ENCODE measurements around the gene RAD51D. TPM values are rescaled to one million over a fixed set of nuclear protein-coding genes. Genes with fewer than 3 reads are reported as not detected.
"Not testable (repeated sequence)": the region's sequence is repeated elsewhere in the genome, so short reads cannot be mapped to it uniquely, and the experiment has no call there.

The RAD51D gene
- total RNA-seq, 2 experiments from 2014 or later, result 19.9 to 31.8 TPM

DNA sequence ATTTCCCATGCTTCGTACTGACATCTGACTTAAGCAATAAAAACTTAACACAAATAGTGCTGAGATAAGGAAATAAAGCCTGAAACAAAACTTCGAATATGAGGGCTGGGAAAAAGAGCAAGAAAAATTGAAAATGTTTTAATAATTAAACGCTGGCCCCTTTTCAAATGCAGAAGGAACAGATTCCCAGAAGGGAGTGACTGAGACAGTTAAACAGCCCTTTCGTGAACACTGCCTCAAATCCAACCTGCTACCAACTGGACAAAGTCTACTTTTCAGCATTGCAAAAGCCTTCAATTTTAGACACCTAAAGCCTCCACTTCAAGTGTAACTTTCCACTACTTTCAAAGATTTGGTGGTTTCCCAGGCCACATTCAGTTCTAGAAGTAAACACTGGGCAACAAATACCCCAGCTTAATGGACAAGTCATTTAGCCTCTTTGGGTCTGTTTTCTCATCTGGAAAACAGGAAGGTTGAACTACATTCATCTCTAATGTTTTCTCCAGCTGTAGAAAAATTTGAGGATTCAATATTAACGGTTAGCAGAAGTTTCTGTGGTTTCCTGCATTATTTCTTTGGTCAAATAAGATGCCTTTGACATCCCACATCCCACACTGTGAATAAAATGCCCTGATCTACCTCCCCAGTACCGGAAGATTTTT, 68.0 kb downstream of the RAD51D start:
- ChIA-PET CTCF (interaction anchor here (0.6 to 1.1 kb wide), 3 partner anchors 12 to 38 kb away, joined by 3 read pairs; partner anchors contain the start of gene RFFL), POLR2A (interaction anchor here (1.0 kb wide), 1 partner anchor 38 kb away, joined by 4 read pairs; no protein-coding TSS in a partner anchor)
- Mint-ChIP-seq H3K4me1 (peaks cover 81% of the 10 kb centered on the region), H3K9me3 (ENCODE audit: low read depth) (no peaks in the 10 kb centered on the region), H3K4me3 (peak overlapping the region; percentile 40), H3K27ac (peak overlapping the region; percentile 78), H3K27me3 (no peaks in the 10 kb centered on the region), H3K36me3 (ENCODE audit: low read depth) (peaks cover 9% of the 10 kb centered on the region)
- intact Hi-C loops (cut with DNase I, micrococcal nuclease), result loop anchor here (1.0 kb wide), 1 partner anchor 12 kb away; the partner anchor contains the start of gene RFFL (in 2 of the 2)
- no peak for DNase-seq
- ATAC-seq, result peak; percentile 16

GRCh38 chr17:35051183-35051578, 68.5 kb downstream of the RAD51D start:
- intact Hi-C loops (cut with DNase I, micrococcal nuclease), result loop anchor here (1.0 kb wide), 1 partner anchor 12 kb away; the partner anchor contains the start of gene RFFL (in 2 of the 2)
- POLR2A ChIA-PET, result interaction anchor here (1.0 kb wide), 1 partner anchor 39 kb away, joined by 4 read pairs; no protein-coding TSS in a partner anchor
- CTCF ChIA-PET, result no interaction called here
- H3K36me3 Mint-ChIP-seq (ENCODE audit: low read depth), result peaks cover 9% of the 10 kb centered on the region
- H3K4me3 Mint-ChIP-seq, result peak overlapping the region; percentile 40
- H3K27me3 Mint-ChIP-seq, result no peaks in the 10 kb centered on the region
- H3K9me3 Mint-ChIP-seq (ENCODE audit: low read depth), result no peaks in the 10 kb centered on the region
- peaks cover 84% of the 10 kb centered on the region for H3K4me1 Mint-ChIP-seq
- ATAC-seq (peak; percentile 36), DNase-seq (peak; percentile 29)
- H3K27ac Mint-ChIP-seq, result peak overlapping the region; percentile 78

GRCh38 chr17:35050170-35050569, 69.5 kb downstream of the RAD51D start:
- no peak for DNase-seq
- ChIA-PET POLR2A (interaction anchor here (0.7 kb wide), 1 partner anchor 70 kb away, joined by 6 read pairs; no protein-coding TSS in a partner anchor), CTCF (no interaction called here)
- intact Hi-C loops (cut with DNase I, micrococcal nuclease), result no loop called here
- Mint-ChIP-seq H3K27me3 (no peaks in the 10 kb centered on the region), H3K4me1 (peaks cover 87% of the 10 kb centered on the region), H3K27ac (no peak overlapping the region), H3K36me3 (ENCODE audit: low read depth) (peaks cover 5% of the 10 kb centered on the region), H3K4me3 (no peak overlapping the region), H3K9me3 (ENCODE audit: low read depth) (no peaks in the 10 kb centered on the region)
- ATAC-seq, result no peak

DNA sequence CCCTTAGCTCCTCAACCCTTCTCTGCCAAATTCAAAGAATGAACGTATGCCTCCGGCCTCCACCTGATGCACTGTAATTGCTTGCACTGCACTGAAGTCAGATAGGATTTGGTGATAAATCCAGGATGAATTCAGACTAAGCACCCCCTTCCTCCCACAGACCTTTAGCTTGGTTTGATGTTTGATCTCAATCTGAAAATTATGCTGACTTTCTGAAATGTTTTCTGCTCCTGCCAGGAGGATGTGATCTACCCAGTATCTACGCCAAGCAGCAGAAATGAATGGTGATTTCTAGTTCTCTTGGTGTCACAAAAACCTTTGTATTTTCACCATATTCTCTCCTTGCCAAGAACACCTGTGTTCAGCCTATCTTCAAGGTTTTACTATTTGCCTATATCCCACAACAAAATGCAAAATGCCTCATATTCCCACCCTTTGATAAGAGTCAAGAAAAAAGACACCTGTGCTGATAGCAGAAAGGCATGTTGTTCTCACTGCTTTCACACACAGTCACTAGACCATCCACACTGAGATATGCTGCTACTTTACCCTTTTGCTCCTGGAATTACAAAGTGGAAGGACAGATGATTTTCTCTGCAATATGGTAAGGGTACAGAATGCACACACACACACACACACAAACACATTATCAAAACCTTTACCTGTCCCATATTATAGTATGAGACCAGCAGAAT, 70.8 kb downstream of the RAD51D start:
- Mint-ChIP-seq H3K27me3 (no peaks in the 10 kb centered on the region), H3K27ac (peak overlapping the region; percentile 74), H3K4me1 (peaks cover 89% of the 10 kb centered on the region), H3K36me3 (ENCODE audit: low read depth) (no peaks in the 10 kb centered on the region), H3K9me3 (ENCODE audit: low read depth) (no peaks in the 10 kb centered on the region), H3K4me3 (peak overlapping the region; percentile 9)
- CTCF ChIA-PET, result interaction anchor here (1.2 kb wide), 1 partner anchor 39 kb away, joined by 3 read pairs; no protein-coding TSS in a partner anchor
- no peak for DNase-seq
- intact Hi-C loops (cut with DNase I, micrococcal nuclease), result no loop called here
- POLR2A ChIA-PET, result interaction anchor here (1.2 kb wide), 1 partner anchor 15 kb away, joined by 3 read pairs; the partner anchor contains the start of gene RFFL
- no peak for ATAC-seq

- POLR2A ChIA-PET, result interaction anchor here (0.6 to 1.9 kb wide), 11 partner anchors 8 to 141 kb away, joined by 3 to 19 read pairs (median 5); partner anchors contain the start of gene RFFL
- intact Hi-C loops (cut with DNase I, micrococcal nuclease), result loop anchor here (1.0 to 2.0 kb wide), 7 partner anchors 16 to 66 kb away; partner anchors contain the start of genes LIG3 (in 2 of the 2) and RFFL (in 2 of the 2)
These were observed 72.8 kb downstream of the RAD51D start for GRCh38 chr17:35046740-35047283.

GRCh38 chr17:35046245-35046644, 73.4 kb downstream of the RAD51D start:
- ATAC-seq (no peak), DNase-seq (no peak)
- POLR2A ChIA-PET, result interaction anchor here (0.6 to 1.9 kb wide), 10 partner anchors 8 to 142 kb away, joined by 3 to 19 read pairs (median 5); partner anchors contain the start of gene RFFL
- CTCF ChIA-PET, result interaction anchor here (0.6 to 2.5 kb wide), 15 partner anchors 9 to 408 kb away, joined by 3 to 16 read pairs (median 4); partner anchors contain the start of gene RFFL
- no peaks in the 10 kb centered on the region for H3K9me3 Mint-ChIP-seq (ENCODE audit: low read depth)
- H3K27me3 Mint-ChIP-seq, result no peaks in the 10 kb centered on the region
- H3K4me1 Mint-ChIP-seq, result peaks cover 74% of the 10 kb centered on the region
- H3K27ac Mint-ChIP-seq, result peak overlapping the region; percentile 91
- no peaks in the 10 kb centered on the region for H3K36me3 Mint-ChIP-seq (ENCODE audit: low read depth)
- H3K4me3 Mint-ChIP-seq, result peak overlapping the region; percentile 71
- intact Hi-C loops (cut with DNase I, micrococcal nuclease), result loop anchor here (1.0 to 2.0 kb wide), 7 partner anchors 17 to 65 kb away; partner anchors contain the start of genes LIG3 (in 2 of the 2) and RFFL (in 2 of the 2)

More at GRCh38 chr17:35046740-35047283, 72.8 kb downstream of the RAD51D start:
- ATAC-seq, result peak; percentile 95
- H3K27me3 Mint-ChIP-seq, result no peaks in the 10 kb centered on the region
- peaks cover 80% of the 10 kb centered on the region for H3K4me1 Mint-ChIP-seq
- peak overlapping the region; percentile 91 for H3K27ac Mint-ChIP-seq
- CTCF ChIA-PET, result interaction anchor here (0.6 to 2.5 kb wide), 14 partner anchors 8 to 408 kb away, joined by 3 to 16 read pairs (median 4); partner anchors contain the start of gene RFFL
- H3K36me3 Mint-ChIP-seq (ENCODE audit: low read depth), result no peaks in the 10 kb centered on the region
- DNase-seq, result peak; percentile 78
- H3K4me3 Mint-ChIP-seq, result peak overlapping the region; percentile 71
- no peaks in the 10 kb centered on the region for H3K9me3 Mint-ChIP-seq (ENCODE audit: low read depth)

DNA sequence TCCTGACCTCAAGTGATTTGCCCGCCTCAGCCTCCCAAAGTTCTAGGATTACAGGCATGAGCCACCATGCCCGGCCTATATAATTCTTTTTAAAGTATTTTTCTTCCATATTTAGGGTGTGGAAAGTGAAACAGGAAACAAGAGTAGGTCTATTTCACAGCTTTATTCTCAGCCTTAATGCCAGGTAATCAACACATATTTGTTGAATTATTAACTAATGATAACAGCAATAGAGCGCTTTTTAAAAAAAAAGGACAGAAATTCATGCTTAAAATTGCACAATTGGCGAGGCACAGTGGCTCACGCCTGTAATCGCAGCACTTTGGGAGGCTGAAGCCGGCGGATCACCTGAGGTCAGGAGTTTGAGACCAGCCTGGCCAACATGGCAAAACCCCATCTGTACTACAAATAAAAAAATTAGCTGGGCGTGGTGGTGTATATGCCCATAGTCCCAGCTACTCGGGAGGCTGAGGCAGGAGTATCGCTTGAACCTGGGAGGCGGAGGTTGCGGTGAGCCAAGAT, 74.1 kb downstream of the RAD51D start:
- Mint-ChIP-seq H3K27ac (peak overlapping the region; percentile 91), H3K4me1 (peaks cover 73% of the 10 kb centered on the region), H3K4me3 (peak overlapping the region; percentile 71)
- intact Hi-C loops (cut with DNase I, micrococcal nuclease); POLR2A ChIA-PET; DNase-seq; H3K27me3 Mint-ChIP-seq; ATAC-seq; H3K36me3 Mint-ChIP-seq (ENCODE audit: low read depth); H3K9me3 Mint-ChIP-seq (ENCODE audit: low read depth): not testable (repeated sequence)
- CTCF ChIA-PET, result interaction anchor here (1.1 to 2.5 kb wide), 3 partner anchors 18 to 44 kb away, joined by 3 to 16 read pairs (median 12); partner anchors contain the start of gene RFFL

DNA sequence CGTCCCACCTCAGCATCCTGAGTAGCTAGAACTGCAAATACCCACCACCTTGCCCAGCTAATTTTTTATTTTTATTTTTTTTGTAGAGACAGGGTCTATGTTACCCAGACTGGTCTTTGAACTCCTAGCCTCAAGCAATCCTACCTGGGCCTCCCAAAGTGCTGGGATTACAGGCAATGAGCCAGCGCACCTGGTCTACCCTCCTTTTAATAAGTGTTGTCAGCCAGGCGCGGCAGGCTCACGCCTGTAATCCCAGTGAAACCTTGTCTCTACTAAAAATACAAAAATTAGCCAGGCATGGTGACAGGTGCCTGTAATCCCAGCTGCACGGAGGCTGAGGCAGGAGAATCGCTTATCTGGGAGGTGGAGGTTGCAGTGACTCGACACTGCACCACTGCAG, 75.5 kb downstream of the RAD51D start:
- Mint-ChIP-seq H3K27me3 (no peaks in the 10 kb centered on the region), H3K9me3 (ENCODE audit: low read depth) (peaks cover 2% of the 10 kb centered on the region), H3K4me1 (peaks cover 63% of the 10 kb centered on the region), H3K36me3 (ENCODE audit: low read depth) (peaks cover 6% of the 10 kb centered on the region), H3K4me3 (no peak overlapping the region), H3K27ac (peak overlapping the region; percentile 55)
- DNase-seq, result no peak
- CTCF ChIA-PET, result no interaction called here
- ATAC-seq, result no peak
- intact Hi-C loops (cut with DNase I, micrococcal nuclease), result no loop called here
- POLR2A ChIA-PET, result no interaction called here

Other genes with a start within 250 kb of the RAD51D start
- 1 to 10 TPM in 1 of 2 experiments, under 1 TPM in 1; 0.95 to 1.6 TPM for gene CCT6B, start 158.4 kb downstream of the RAD51D start, total RNA-seq
- gene ZNF830, start 158.3 kb downstream of the RAD51D start, total RNA-seq, result 10 to 100 TPM; 20.0 TPM
- 10 to 100 TPM; 42.3 to 56.8 TPM for gene LIG3, start 139.3 kb downstream of the RAD51D start, total RNA-seq
- gene RFFL, start 56.2 kb downstream of the RAD51D start, total RNA-seq, result 10 to 100 TPM; 19.2 to 22.9 TPM
- gene FNDC8, start 1.8 kb upstream of the RAD51D start, total RNA-seq, result not detected
- gene NLE1, start 22.4 kb upstream of the RAD51D start, total RNA-seq, result 10 to 100 TPM; 38.1 to 40.6 TPM
- gene UNC45B, start 28.0 kb upstream of the RAD51D start, total RNA-seq, result under 1 TPM in 1 of 2 experiments, not detected in 1; 0.07 TPM
- not detected for gene SLC35G3, start 74.5 kb upstream of the RAD51D start, total RNA-seq
- gene SLFN5, start 123.2 kb upstream of the RAD51D start, total RNA-seq, result 10 to 100 TPM; 28.8 to 29.8 TPM